Subcutaneous adipose tissue (tissue), 4 donors: Measurements from ENCODE around the gene FBF1. TPM values are rescaled to one million over a fixed set of nuclear protein-coding genes. Genes with fewer than 3 reads are reported as not detected.

Experiments used
- CTCF ChIP-seq: fragments of 450-650 bp; IDR thresholded peaks from one replicate; pipeline ENCODE4 v1.5.1; 2016; ENCODE audit warnings: low read depth, mild to moderate bottlenecking, control low read depth, antibody characterized with exemption, moderate library complexity
- total RNA-seq, 4 donors: library from RNA; depleted of rRNA; stranded (reverse); fragments of >200 nt; gene quantifications; one replicate each; pipeline ENCODE4 v1.1.0, GENCODE V29; 2016

FBF1 gene
- 1 to 10 TPM; 3.1 to 8.8 (median 6.7) TPM for total RNA-seq

- no peak for TF ChIP-seq CTCF
These were observed at the start of gene FBF1 for GRCh38 chr17:75940727-75941441. Gene FBF1 (minus strand): TSS chr17:75941042. CDS start chr17:75938149, 2,893 bp downstream.

- no peak for TF ChIP-seq CTCF
These were observed 46.2 kb upstream of the FBF1 start for GRCh38 chr17:75987041-75987440.

GRCh38 chr17:75985986-75986385 is 45.1 kb upstream of the FBF1 start:
- TF ChIP-seq CTCF: no peak

- TF ChIP-seq CTCF: no peak
These were observed 42.8 kb upstream of the FBF1 start for GRCh38 chr17:75983501-75984181.

- TF ChIP-seq CTCF: no peak
These were observed 40.3 kb upstream of the FBF1 start for GRCh38 chr17:75981019-75981615.

- no peak for TF ChIP-seq CTCF
These were observed 39.6 kb upstream of the FBF1 start for GRCh38 chr17:75980188-75981018.

GRCh38 chr17:75979705-75980187 is 38.9 kb upstream of the FBF1 start:
- TF ChIP-seq CTCF: no peak
